Cardiac fibroblast (primary cell): ENCODE measurements around the gene PDIK1L.

Source experiments
- DNase-seq, 2 donors: peaks; one replicate each; pipeline versions ENCODE4 v3.0.0 to v3.0.0-alpha.2; 2010; ENCODE audit warnings: low read depth in 2 of 2
- H3K4me3 ChIP-seq, 2 donors: replicated peaks in 1 of 2; 1 replicate in 1 of 2; 2 replicates in 1 of 2; pipeline ENCODE4 v1.5.1; 2011; ENCODE audit warnings: low read depth in 2 of 2, low read length in 2 of 2, mild to moderate bottlenecking in 2 of 2, moderate library complexity in 1 of 2
- CTCF ChIP-seq: IDR thresholded peaks from one replicate; pipeline ENCODE4 v1.5.1; 2011; ENCODE audit warnings: low read depth, mild to moderate bottlenecking, low read length, inconsistent platforms

Gene PDIK1L

GRCh38 chr1:26126321-26127084, 14.9 kb downstream of the PDIK1L start:
- no peak for TF ChIP-seq CTCF
- H3K4me3 ChIP-seq: no peak overlapping the region
- DNase-seq: peak; percentile 34 to 60

GRCh38 chr1:26127235-26128163, 15.9 kb downstream of the PDIK1L start:
- H3K4me3 ChIP-seq: no peak overlapping the region
- TF ChIP-seq CTCF: no peak

GRCh38 chr1:26129778-26130177, 18.2 kb downstream of the PDIK1L start:
- DNase-seq: no peak
- no peak overlapping the region for H3K4me3 ChIP-seq
- TF ChIP-seq CTCF: no peak

More at GRCh38 chr1:26127235-26128163, 15.9 kb downstream of the PDIK1L start:
- peak; percentile 20 to 29 for DNase-seq

GRCh38 chr1:26130695-26131094, 19.1 kb downstream of the PDIK1L start:
- H3K4me3 ChIP-seq: no peak overlapping the region
- DNase-seq: no peak
- no peak for TF ChIP-seq CTCF

GRCh38 chr1:26132128-26132833, 20.7 kb downstream of the PDIK1L start:
- peak in 1 of 2 donors; percentile 18 for DNase-seq
- TF ChIP-seq CTCF: no peak
- no peak overlapping the region for H3K4me3 ChIP-seq

GRCh38 chr1:26132834-26133167, 21.2 kb downstream of the PDIK1L start:
- no peak overlapping the region for H3K4me3 ChIP-seq
- DNase-seq: no peak
- TF ChIP-seq CTCF: no peak
